Right lung (tissue), 5 donors: ENCODE results near the gene POFUT1. TPM values are rescaled to one million over a fixed set of nuclear protein-coding genes. Genes with fewer than 3 reads are reported as not detected.
A peak's percentile ranks its signal among the peaks of the same experiment; 100 is the strongest.
"Not testable (repeated sequence)": the region's sequence is repeated elsewhere in the genome, so short reads cannot be mapped to it uniquely, and the experiment has no call there.

Source experiments
- DNase-seq, 2 donors: peaks; one replicate each; pipeline ENCODE4 v3.0.0-alpha.2; 2013
- polyA plus RNA-seq, 5 donors: library from polyadenylated mRNA; unstranded; fragments of 120-200 nt; gene quantifications; one replicate each; pipeline versions ENCODE4 v1.2.1 to v1.2.3, GENCODE V29; 2013; ENCODE audit warnings: inconsistent platforms in 1 of 5, low replicate concordance in 1 of 5; ENCODE audit not compliant: insufficient read length in 5 of 5, insufficient read depth in 1 of 5

Gene POFUT1
- polyA plus RNA-seq, 5 donors = 32.9 to 38.2 (median 36.7) TPM

DNA sequence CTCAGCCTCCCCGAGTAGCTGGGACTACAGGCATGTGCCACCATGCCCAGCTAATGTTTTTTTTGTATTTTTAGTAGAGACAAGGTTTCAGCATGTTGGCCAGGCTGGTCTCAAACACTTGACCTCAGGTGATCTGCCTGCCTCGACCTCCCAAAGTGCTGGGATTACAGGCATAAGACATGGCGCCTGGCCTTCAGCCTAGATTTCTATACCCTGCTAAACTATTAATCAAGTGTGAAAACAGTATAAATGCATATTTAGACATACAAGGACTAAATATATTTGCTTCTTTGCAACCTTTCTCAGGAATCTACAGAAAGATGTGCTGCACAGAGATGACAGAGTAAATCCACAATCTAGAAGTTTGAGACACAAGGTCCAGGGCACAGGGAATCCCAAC lies 67.5 kb downstream of the POFUT1 start:
- DNase-seq = not testable (repeated sequence)

DNA sequence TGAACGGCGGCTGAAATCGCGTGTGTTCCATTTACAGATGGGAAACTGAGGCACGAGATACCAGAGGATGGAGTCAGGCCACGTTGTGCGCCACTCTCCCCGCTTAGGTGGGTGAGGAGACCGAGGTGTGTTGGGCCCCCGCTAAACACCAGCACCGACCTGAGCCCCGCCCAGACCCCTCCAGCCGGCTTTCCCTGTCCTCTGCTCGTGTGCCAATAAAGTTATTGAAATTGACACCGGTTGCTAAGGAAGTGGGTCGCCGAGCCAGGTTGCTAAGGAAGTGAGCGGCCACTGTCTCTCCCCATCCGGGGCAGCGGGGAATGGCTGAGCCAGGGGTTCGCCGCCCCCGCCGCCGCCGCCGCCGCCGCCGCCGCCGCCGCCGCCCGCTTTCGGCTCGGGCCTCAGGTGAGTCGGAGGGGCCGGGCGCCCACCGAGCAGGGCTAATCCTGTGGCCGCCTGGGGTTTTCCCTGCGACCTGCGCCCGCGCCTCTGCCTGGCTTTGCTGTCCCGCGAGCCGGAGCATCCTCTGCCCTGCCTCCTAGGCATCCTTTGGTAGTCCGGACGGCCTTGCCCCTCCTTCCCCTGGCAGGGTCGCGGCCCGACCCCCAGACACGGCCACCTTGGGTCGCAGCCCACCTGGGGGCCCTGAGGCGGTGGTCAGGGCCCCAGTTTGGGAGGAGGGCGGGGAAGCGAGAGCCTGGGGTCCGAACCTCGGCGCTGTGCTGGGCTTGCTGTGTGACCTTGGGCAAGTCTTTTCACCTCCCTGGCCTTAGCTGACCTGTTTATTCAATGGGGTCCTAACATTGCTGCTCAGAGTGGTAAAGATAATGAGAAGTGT lies 69.9 kb downstream of the POFUT1 start, which contains the start of gene KIF3B:
Gene KIF3B, plus strand, starts transcription at position 291 of the 838 bp plus-strand sequence. CDS start 32,127 bp downstream, outside the sequence.
- peak; percentile 80 to 81 for DNase-seq

DNA sequence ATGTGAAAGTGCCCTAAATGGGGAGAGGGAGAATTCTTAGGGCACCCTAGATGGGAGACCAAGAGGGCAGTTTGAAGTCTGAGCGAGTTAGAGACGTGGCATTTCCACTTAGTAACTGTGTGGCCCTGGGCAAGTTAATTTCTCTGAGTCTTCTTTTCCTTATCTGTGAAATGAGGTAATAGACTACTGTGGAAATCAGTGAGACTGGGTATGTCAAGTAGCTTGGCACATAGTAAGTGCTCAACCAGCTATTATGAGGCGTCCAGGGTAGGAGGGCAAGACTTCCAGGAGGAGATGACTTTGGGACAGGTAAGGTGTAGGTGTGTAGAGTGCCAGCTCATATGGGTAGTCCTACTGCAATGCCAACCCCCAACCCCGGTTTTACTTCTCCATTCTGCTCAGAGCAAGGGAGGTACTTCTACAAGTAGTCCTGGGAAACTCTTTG lies 70.5 kb downstream of the POFUT1 start:
- no peak for DNase-seq

GRCh38 chr20:32281711-32282110 lies 74.0 kb downstream of the POFUT1 start:
- DNase-seq = no peak

GRCh38 chr20:32282461-32282860 lies 74.8 kb downstream of the POFUT1 start:
- DNase-seq = no peak

DNA sequence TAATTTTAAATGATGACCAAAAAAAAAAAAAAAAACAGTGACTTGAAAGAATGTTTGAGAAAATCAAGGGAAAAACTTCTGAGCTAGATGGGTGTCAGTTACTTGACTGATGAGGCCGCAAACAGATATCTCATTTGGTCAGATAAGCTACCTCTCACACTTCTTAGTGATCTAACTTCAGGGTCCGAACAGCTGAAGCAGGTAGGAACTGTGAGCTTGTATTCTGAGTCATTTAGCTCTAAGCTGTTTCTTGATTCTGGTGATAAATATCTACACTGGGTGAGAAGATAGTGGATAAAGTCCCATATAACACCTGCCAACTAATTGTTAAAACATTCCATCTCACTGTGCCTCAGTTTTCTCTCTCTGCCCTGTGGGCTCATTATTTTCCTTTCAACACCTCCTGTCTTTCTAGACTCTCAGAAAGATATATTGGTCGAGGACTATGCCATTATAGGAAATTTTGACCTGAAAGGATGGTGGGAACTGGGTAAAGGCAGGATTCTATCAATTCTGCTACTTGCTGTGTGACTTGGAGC lies 77.5 kb downstream of the POFUT1 start:
- no peak for DNase-seq

GRCh38 chr20:32285621-32286371 lies 78.1 kb downstream of the POFUT1 start:
- no peak for DNase-seq

GRCh38 chr20:32287231-32287638 lies 79.6 kb downstream of the POFUT1 start:
- no peak for DNase-seq

Other genes starting within 250 kb of the POFUT1 start
- gene XKR7, start 239.7 kb upstream of the POFUT1 start, polyA plus RNA-seq = under 1 TPM; 0.09 to 0.20 (median 0.12) TPM
- 10 to 100 TPM in 4 of 5 donors, 1 to 10 TPM in 1; 9.6 to 16.7 (median 12.6) TPM for gene CCM2L, start 197.4 kb upstream of the POFUT1 start, polyA plus RNA-seq
- gene HCK, start 155.6 kb upstream of the POFUT1 start, polyA plus RNA-seq = 1 to 10 TPM; 3.5 to 5.5 (median 4.2) TPM
- 10 to 100 TPM; 53.1 to 66.4 (median 58.6) TPM for gene TM9SF4, start 98.2 kb upstream of the POFUT1 start, polyA plus RNA-seq
- 10 to 100 TPM; 22.7 to 28.9 (median 23.1) TPM for gene PLAGL2, start 137 bp upstream of the POFUT1 start, polyA plus RNA-seq
- gene KIF3B, start 69.8 kb downstream of the POFUT1 start, polyA plus RNA-seq = 10 to 100 TPM; 23.4 to 28.9 (median 25.1) TPM
- 10 to 100 TPM; 57.3 to 89.6 (median 78.4) TPM for gene ASXL1, start 150.5 kb downstream of the POFUT1 start, polyA plus RNA-seq